ENCODE measurements around the gene TAS1R3.

Gene TAS1R3

DNA sequence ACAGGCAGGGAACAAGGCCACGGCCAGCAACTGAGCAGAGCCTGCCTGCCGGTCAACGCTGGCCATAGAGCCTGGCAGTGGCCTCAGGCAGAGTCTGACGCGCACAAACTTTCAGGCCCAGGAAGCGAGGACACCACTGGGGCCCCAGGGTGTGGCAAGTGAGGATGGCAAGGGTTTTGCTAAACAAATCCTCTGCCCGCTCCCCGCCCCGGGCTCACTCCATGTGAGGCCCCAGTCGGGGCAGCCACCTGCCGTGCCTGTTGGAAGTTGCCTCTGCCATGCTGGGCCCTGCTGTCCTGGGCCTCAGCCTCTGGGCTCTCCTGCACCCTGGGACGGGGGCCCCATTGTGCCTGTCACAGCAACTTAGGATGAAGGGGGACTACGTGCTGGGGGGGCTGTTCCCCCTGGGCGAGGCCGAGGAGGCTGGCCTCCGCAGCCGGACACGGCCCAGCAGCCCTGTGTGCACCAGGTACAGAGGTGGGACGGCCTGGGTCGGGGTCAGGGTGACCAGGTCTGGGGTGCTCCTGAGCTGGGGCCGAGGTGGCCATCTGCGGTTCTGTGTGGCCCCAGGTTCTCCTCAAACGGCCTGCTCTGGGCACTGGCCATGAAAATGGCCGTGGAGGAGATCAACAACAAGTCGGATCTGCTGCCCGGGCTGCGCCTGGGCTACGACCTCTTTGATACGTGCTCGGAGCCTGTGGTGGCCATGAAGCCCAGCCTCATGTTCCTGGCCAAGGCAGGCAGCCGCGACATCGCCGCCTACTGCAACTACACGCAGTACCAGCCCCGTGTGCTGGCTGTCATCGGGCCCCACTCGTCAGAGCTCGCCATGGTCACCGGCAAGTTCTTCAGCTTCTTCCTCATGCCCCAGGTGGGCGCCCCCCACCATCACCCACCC is at the start of gene TAS1R3:
Gene TAS1R3, plus strand, starts transcription at position 213 of the 898 bp plus-strand sequence. Its CDS starts 66 bp downstream, at position 279.
- TF ChIP-seq, protein P1, sequence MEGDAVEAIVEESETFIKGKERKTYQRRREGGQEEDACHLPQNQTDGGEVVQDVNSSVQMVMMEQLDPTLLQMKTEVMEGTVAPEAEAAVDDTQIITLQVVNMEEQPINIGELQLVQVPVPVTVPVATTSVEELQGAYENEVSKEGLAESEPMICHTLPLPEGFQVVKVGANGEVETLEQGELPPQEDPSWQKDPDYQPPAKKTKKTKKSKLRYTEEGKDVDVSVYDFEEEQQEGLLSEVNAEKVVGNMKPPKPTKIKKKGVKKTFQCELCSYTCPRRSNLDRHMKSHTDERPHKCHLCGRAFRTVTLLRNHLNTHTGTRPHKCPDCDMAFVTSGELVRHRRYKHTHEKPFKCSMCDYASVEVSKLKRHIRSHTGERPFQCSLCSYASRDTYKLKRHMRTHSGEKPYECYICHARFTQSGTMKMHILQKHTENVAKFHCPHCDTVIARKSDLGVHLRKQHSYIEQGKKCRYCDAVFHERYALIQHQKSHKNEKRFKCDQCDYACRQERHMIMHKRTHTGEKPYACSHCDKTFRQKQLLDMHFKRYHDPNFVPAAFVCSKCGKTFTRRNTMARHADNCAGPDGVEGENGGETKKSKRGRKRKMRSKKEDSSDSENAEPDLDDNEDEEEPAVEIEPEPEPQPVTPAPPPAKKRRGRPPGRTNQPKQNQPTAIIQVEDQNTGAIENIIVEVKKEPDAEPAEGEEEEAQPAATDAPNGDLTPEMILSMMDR (IDR thresholded peaks at IDR 0.05; ENCODE audit: insufficient read depth, missing control alignments) = no peak
- DNase-seq (ENCODE audit: insufficient read length, low spot score) = no peak
- FAIRE-seq = no peak

DNA sequence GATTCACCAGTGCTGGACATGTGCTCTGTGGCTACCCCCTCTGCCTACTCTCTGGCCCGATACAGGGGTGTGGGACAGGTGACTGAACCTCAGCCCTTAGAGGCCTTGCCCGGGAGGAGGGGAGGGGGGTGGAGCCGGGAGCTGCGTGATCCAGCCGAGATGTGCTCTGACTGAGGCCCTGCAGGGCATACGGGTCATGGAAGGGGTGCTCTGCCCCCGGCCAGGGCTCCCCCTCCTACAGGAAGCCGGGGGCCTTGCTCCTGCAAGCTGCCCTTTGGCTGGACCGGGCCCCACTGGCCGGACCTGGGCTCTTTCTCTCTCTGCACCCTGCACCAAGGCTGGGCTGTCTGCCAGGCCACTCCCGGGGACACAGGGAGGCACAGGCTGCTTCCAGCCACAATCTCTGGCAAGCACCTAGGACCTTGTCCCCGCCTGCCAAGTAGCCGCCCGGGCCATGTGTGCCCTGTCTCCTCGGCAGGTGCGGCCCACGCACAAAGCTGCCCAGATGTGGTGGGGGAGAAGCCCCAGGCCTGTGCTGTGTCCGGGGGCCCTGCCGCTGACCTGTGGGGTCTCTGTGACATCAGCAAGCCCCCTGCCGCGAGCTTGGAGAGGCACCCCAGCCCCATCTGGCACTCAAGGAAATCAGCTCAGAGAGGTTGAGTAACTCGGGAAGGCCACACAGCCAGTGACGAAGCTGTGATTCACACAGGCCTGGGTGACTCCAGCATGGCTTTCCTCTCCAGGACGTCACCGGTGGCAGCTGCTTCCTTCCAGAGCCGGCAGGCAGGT is 49.4 kb upstream of the TAS1R3 start:
- TF ChIP-seq, protein P1 (IDR thresholded peaks at IDR 0.05; ENCODE audit: insufficient read depth, missing control alignments) = no peak
- DNase-seq (ENCODE audit: insufficient read length, low spot score) = no peak
- FAIRE-seq = no peak

DNA sequence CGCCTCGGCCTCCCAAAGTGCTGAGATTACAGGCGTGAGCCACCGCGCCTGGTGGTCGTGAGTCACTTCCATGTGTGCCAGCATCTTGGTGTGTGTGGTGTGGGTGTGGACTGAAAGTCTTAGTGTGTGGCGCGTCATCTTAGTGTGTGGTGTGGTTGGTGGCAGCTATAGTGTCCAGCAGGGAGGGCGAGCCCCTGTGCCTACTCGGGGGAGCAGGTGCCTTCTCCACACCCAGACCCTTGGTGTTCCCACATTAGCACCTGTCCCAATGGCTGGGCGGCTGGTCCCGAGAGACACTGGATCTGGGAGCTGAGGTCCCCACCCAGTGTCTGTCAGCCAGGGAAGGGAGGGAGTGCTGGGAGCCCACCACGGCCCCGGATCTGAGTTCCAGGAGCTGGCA is 48.1 kb upstream of the TAS1R3 start:
- TF ChIP-seq, protein P1 (IDR thresholded peaks at IDR 0.05; ENCODE audit: insufficient read depth, missing control alignments) = no peak
- no peak for FAIRE-seq
- DNase-seq (ENCODE audit: insufficient read length, low spot score) = no peak

DNA sequence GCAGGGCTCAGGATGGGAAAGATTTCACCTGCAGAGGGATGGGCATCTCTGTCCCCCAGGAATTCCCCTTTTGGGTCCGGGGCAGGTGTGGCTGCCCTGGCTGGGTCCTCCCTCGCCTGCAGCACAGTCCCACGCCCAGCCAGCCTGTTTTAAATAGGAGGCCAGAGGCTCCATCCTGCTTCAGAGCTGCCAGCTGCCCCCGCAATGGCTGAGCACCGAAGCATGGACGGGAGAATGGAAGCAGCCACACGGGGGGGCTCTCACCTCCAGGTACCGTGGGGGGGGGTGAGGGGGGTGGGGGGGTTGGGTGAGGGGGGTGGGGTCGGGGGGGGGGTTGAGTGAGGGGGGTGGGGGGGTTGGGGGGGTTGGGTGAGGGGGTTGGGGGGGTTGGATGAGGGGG is 47.3 kb upstream of the TAS1R3 start:
- TF ChIP-seq, protein P1 (IDR thresholded peaks at IDR 0.05; ENCODE audit: insufficient read depth, missing control alignments) = no peak
- DNase-seq (ENCODE audit: insufficient read length, low spot score) = no peak
- FAIRE-seq = no peak

DNA sequence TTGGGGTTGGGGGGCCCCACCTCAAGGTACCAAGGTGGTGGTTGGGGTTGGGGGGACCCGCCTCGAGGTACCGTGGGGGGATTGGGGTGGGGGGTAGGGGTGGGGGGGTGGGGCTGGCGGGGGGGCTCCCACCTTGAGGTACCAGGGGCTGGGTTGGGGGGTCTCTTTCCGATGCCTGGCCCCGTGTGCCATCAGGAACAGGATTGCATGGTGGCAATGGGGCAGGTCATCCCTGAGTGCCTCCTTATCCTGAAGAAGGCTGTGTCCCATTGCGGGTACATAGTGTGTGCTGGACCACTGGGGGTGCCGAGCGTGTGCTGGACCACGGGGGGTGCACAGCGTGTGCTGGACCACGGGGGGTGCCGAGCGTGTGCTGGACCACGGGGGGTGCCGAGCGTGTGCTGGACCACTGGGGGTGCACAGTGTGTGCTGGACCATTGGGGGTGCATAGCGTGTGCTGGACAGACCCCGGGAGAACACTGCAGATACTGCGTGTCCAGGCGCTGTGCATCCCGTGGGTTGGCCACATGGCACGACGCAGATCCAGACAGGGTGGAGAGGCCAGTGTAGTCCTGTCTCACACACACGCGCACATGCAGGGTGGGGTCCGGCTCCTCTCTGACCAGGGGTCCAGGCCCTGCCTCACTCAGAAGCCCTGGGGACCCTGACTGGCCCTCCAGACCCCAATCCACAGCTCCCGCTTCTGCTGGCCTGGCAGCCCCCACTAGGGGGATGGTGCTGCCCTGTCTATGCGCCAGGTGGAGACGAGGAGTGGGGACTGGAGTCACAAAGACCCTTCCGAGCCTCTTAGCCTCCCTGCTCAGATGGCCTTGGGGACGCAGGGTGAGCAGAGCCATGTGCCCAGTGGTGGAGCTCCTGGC is 46.6 kb upstream of the TAS1R3 start:
- FAIRE-seq = no peak
- TF ChIP-seq, protein P1 (IDR thresholded peaks at IDR 0.05; ENCODE audit: insufficient read depth, missing control alignments) = no peak
- DNase-seq (ENCODE audit: insufficient read length, low spot score) = no peak

DNA sequence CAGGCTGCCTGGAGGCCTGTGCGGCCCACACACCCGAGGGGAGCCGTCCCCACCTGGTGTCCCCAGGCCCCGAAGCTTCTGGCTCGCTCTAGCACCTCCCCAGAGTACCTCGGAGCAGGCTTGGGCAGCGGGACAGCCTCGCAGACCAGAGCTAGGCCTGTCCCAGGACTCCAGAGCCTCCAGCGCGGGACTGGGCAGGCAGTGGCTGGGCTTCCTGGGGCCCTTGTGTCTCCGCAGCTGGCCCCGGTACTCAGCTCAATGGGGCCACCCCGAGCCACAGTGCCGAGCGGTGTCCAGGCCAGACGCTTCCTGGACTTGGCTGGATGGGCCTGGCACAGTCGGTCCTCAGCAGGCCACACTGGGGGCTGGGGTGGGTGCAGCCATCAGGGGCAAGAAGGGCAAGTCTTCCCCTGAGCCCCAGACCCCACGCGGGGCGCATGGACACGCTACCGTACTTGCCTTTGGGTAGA is 45.9 kb upstream of the TAS1R3 start:
- FAIRE-seq (no peak), DNase-seq (ENCODE audit: insufficient read length, low spot score) (no peak)
- TF ChIP-seq, protein P1 (IDR thresholded peaks at IDR 0.05; ENCODE audit: insufficient read depth, missing control alignments) = no peak

Data from D721Med (cell line).